Adrenal gland (tissue), 5 donors: ENCODE results near the gene CADM1.

ENCODE experiments used
- CTCF ChIP-seq, 6 experiments: fragments of 450-650 bp in 4 of 6; fragments of 200-600 bp in 2 of 6; sonication (generic) in 1 of 6; IDR thresholded peaks; 1 replicate in 5 of 6; 2 replicates in 1 of 6; pipeline versions ENCODE4 v1.5.1 to v1.8.0; 2016 to 2021; ENCODE audit warnings: antibody characterized with exemption in 6 of 6, mild to moderate bottlenecking in 2 of 6, moderate library complexity in 1 of 6
- POLR2A ChIP-seq, 2 donors: fragments of 450-650 bp; IDR thresholded peaks; one replicate each; pipeline ENCODE4 v1.6.1; 2017; ENCODE audit warnings: antibody characterized with exemption in 2 of 2, mild to moderate bottlenecking in 2 of 2, moderate library complexity in 1 of 2
- donor health status: DM: no; HTN: no; CAD: no.

GRCh38 chr11:115497303-115497702, 6.9 kb downstream of the CADM1 start:
- TF ChIP-seq CTCF (IDR thresholded peaks at IDR 0.05): no peak
- no peak for TF ChIP-seq POLR2A (IDR thresholded peaks at IDR 0.05)
